ENCODE results near the gene PHRF1. TPM values are rescaled to one million over a fixed set of nuclear protein-coding genes. Genes with fewer than 3 reads are reported as not detected.

The PHRF1 gene
- total RNA-seq, 2 donors from 2014 or later: 20.8 to 55.2 TPM

DNA sequence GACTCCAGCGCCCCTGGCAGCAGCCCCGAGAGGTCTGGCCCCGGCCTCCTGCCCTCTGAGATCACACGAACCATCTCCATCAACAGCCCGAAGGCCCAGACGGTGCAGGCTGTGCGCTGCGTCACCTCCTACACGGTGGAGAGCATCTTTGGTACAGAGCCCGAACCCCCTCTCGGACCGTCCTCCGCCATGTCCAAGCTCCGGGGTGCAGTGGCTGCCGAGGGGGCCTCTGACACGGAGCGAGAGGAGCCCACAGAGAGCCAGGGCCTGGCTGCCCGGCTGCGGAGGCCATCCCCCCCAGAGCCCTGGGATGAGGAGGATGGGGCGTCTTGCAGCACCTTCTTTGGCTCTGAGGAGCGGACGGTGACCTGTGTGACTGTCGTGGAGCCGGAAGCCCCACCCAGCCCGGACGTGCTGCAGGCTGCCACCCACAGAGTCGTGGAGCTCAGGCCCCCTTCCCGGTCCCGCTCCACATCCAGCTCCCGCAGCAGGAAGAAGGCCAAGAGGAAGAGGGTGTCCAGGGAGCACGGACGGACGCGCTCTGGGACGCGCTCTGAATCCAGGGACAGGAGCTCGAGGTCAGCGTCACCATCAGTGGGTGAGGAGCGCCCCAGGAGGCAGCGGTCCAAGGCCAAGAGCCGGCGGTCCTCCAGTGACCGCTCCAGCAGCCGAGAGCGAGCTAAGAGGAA lies 31.8 kb downstream of the PHRF1 start:
- H3K27me3 ChIP-seq (replicated peaks; ENCODE audit: insufficient read depth): no peaks in the 10 kb centered on the region
- no peak overlapping the region for H3K4me3 ChIP-seq
- no peaks in the 10 kb centered on the region for H3K9me3 ChIP-seq
- H3K4me1 ChIP-seq (replicated peaks): no peaks in the 10 kb centered on the region
- 89% methylated on average over 31 of the region's 45 CpGs for WGBS
- TF ChIP-seq POLR2AphosphoS5 (IDR thresholded peaks at IDR 0.05) (no peak), POLR2A (IDR thresholded peaks at IDR 0.05) (no peak)
- TF ChIP-seq, protein P1, sequence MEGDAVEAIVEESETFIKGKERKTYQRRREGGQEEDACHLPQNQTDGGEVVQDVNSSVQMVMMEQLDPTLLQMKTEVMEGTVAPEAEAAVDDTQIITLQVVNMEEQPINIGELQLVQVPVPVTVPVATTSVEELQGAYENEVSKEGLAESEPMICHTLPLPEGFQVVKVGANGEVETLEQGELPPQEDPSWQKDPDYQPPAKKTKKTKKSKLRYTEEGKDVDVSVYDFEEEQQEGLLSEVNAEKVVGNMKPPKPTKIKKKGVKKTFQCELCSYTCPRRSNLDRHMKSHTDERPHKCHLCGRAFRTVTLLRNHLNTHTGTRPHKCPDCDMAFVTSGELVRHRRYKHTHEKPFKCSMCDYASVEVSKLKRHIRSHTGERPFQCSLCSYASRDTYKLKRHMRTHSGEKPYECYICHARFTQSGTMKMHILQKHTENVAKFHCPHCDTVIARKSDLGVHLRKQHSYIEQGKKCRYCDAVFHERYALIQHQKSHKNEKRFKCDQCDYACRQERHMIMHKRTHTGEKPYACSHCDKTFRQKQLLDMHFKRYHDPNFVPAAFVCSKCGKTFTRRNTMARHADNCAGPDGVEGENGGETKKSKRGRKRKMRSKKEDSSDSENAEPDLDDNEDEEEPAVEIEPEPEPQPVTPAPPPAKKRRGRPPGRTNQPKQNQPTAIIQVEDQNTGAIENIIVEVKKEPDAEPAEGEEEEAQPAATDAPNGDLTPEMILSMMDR (IDR thresholded peaks at IDR 0.05): no peak
- intact Hi-C loops (cut with DNase I): no loop called here
- no peak for DNase-seq (ENCODE audit: low spot score)
- no peak overlapping the region for H3K27ac ChIP-seq
- H3K36me3 ChIP-seq: peaks cover 40 to 41% of the 10 kb centered on the region in 2 donors

DNA sequence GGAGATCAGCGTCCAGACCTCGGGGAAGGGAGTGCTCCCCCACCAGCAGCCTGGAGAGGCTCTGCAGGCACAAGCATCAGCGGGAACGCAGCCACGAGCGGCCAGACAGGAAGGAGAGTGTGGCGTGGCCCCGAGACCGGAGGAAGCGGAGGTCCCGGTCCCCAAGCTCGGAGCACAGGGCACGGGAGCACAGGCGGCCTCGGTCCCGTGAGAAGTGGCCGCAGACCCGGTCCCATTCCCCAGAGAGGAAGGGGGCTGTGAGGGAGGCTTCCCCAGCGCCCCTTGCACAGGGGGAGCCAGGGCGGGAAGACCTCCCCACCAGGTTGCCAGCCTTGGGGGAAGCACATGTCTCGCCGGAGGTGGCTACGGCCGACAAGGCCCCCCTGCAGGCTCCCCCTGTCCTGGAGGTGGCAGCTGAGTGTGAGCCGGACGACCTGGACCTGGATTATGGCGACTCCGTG lies 32.6 kb downstream of the PHRF1 start:
- TF ChIP-seq POLR2AphosphoS5 (IDR thresholded peaks at IDR 0.05): no peak
- TF ChIP-seq, protein P1 (IDR thresholded peaks at IDR 0.05): no peak
- no peak for TF ChIP-seq POLR2A (IDR thresholded peaks at IDR 0.05)
- peaks cover 40 to 41% of the 10 kb centered on the region in 2 donors for H3K36me3 ChIP-seq
- 81% methylated on average over 28 of the region's 28 CpGs for WGBS
- peaks cover 1% of the 10 kb centered on the region for H3K4me1 ChIP-seq (replicated peaks)
- H3K27me3 ChIP-seq (replicated peaks; ENCODE audit: insufficient read depth): no peaks in the 10 kb centered on the region
- intact Hi-C loops (cut with DNase I): no loop called here
- H3K9me3 ChIP-seq: no peaks in the 10 kb centered on the region
- no peak overlapping the region for H3K27ac ChIP-seq
- no peak overlapping the region for H3K4me3 ChIP-seq
- no peak for DNase-seq (ENCODE audit: low spot score)

DNA sequence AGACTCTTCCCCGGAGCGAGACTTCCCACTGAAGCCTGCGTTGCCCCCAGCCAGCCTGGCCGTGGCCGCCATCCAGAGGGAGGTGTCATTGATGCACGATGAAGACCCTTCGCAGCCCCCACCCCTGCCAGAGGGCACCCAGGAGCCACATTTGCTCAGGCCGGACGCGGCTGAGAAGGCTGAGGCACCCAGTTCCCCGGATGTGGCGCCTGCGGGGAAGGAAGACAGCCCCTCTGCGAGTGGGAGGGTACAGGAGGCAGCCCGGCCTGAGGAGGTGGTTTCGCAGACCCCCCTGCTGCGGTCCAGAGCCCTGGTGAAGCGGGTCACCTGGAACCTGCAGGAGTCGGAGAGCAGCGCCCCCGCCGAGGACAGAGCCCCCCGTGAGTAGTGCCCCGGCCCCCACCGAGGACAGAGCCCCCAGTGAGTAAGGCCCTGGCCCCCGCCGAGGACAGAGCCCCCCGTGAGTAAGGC lies 33.1 kb downstream of the PHRF1 start:
- 89% methylated on average over 18 of the region's 28 CpGs for WGBS

DNA sequence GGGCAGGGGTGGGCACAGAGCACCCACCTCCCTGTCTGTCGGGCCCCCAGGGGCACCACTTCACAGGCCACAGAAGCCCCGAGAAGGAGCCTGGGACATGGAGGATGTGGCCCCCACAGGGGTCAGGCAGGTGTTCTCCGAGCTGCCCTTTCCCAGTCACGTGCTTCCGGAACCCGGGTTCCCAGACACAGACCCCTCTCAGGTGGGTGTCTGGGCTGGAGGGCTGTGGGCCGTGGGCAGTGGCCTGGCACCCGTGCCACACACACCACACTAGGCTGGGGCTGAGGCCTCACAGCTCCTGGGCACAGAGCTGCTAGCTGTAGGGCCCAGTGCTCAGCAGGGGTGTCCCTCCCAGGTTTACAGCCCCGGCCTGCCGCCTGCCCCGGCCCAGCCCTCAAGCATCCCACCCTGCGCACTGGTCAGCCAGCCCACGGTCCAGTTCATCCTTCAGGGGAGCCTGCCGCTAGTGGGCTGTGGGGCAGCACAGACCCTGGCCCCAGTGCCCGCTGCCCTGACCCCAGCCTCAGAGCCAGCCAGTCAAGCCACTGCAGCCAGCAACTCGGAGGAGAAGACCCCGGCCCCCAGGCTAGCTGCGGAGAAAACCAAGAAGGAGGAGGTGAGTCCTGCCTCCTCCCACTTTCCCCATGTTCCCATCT lies 34.0 kb downstream of the PHRF1 start:
- H3K27me3 ChIP-seq (replicated peaks; ENCODE audit: insufficient read depth): no peaks in the 10 kb centered on the region
- 94% methylated on average over 14 of the region's 18 CpGs for WGBS
- no peaks in the 10 kb centered on the region for H3K9me3 ChIP-seq
- no peak for DNase-seq (ENCODE audit: low spot score)
- intact Hi-C loops (cut with DNase I): no loop called here
- peaks cover 14% of the 10 kb centered on the region for H3K4me1 ChIP-seq (replicated peaks)
- no peak overlapping the region for H3K27ac ChIP-seq
- H3K4me3 ChIP-seq: no peak overlapping the region
- H3K36me3 ChIP-seq: peaks cover 31 to 33% of the 10 kb centered on the region in 2 donors
- no peak for TF ChIP-seq POLR2A (IDR thresholded peaks at IDR 0.05)
- TF ChIP-seq POLR2AphosphoS5 (IDR thresholded peaks at IDR 0.05): no peak
- TF ChIP-seq, protein P1 (IDR thresholded peaks at IDR 0.05): no peak

More for the DNA sequence above, 33.1 kb downstream of the PHRF1 start:
- Histone ChIP-seq H3K4me3 (no peak overlapping the region), H3K27me3 (replicated peaks; ENCODE audit: insufficient read depth) (no peaks in the 10 kb centered on the region), H3K4me1 (replicated peaks) (peaks cover 7% of the 10 kb centered on the region), H3K36me3 (peaks cover 40% of the 10 kb centered on the region in 2 donors), H3K27ac (no peak overlapping the region), H3K9me3 (no peaks in the 10 kb centered on the region)
- intact Hi-C loops (cut with DNase I): no loop called here
- TF ChIP-seq, protein P1 (IDR thresholded peaks at IDR 0.05): no peak
- TF ChIP-seq POLR2A (IDR thresholded peaks at IDR 0.05) (no peak), POLR2AphosphoS5 (IDR thresholded peaks at IDR 0.05) (no peak)
- no peak for DNase-seq (ENCODE audit: low spot score)

All from prostate gland (tissue), 2 donors.